GM18526 (cell line): ENCODE measurements around the gene COL7A1.

ENCODE experiments used
- POLR2A ChIP-seq: IDR thresholded peaks from 3 replicates; pipeline ENCODE4 v1.6.1; 2011; ENCODE audit not compliant: insufficient read length; ENCODE audit errors: extremely low read depth

Gene COL7A1

GRCh38 chr3:48585411-48585810 lies 9.7 kb downstream of the COL7A1 start:
- TF ChIP-seq POLR2A: no peak

- TF ChIP-seq POLR2A: no peak
Measured at GRCh38 chr3:48584836-48585235, 10.3 kb downstream of the COL7A1 start.

DNA sequence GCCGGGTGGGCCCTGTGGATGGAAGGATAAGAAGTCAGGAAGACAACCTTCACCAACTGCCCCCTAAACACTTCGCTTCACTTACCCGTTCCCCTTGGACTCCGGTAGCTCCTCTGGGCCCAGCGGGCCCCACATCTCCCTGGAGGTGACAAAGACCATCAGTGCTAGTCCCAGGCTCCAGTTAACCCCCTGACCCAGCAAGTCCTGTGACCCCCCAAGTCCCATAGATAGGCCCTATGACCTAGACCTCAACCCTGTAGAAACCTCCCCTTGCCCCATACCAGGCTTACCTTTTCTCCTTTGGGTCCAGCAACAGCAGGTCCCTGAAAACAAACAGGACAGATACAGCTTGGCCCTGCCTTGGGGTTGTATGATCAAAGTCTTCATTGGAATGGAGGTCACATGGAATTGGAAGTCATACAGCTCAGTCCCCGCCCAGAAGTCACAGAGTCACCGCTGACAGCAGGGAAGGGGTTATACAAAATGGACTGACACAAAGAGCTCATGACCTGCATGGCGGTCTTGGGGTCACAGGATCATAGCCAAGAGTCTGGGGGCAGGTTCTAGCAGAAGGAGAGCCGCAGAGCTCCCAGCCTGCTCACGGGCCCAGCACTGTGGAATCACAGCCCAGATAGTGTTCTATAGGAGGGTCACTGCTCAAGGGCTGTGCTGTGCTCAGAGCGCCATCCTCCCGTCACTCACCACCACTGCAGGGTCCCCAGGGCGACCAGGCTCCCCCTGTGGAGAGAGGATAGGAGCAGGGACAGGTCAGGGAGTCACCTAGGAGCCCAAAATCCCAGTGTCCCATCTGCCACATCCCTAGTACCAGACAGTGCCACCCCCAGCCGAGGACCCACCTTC lies 13.3 kb downstream of the COL7A1 start:
- no peak for TF ChIP-seq POLR2A

DNA sequence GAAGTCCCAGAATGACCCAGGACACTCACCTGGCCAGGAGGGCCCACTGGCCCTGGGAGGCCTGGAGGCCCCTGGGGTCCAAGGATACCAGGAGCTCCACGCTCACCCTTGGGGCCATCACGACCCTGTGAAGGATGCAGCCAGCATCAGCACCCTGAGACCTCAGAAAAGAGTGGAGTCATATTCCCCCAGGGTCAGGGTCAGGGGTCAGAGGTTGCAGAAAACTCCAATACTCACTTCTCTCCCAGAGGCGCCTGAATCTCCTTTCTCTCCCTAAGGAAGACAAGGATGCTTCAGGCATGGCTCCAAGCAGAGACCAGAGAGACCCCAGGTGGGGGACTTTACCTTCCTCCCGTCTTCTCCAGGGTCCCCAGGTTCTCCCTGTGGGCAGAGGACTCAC lies 18.5 kb downstream of the COL7A1 start:
- no peak for TF ChIP-seq POLR2A

DNA sequence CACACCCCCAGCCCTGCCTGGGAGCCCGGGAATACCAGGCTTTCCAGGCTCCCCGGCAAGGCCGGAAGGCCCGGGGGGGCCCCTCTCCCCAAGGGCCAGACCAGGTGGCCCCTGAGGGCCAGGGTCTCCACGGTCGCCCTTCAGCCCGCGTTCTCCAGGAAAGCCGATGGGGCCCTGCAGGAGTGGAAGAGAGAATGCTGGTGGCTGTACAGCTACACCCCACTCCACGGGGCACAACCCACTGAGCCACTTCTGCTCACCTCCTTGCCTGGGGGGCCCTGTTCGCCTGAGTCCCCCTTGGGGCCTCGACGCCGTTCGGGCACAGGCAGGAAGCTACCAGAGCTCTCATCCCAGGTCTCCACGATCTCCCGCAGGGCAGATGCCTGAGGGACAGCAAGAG lies 19.8 kb downstream of the COL7A1 start:
- TF ChIP-seq POLR2A: no peak

GRCh38 chr3:48573973-48574585 lies 21.1 kb downstream of the COL7A1 start:
- no peak for TF ChIP-seq POLR2A

- no peak for TF ChIP-seq POLR2A
Measured at GRCh38 chr3:48572517-48572916, 22.6 kb downstream of the COL7A1 start.

DNA sequence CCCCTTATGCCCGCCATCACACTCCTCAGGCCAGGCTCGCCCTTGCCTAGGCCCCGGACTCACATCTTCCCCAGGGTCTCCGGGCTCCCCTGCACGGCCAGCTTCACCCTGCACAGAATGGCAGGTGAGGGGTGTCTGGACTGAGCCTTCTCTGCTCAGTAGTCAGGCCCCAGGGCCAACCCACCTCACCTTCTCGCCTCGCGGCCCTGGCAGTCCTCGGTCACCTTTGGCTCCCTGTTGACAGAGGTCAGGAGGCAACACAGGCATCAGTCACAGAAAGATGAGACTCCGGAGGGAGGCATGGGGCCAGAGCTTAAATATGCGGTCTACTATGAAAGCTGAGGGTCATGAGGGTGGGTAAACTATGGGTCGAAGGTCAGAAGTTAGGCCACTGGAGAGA lies 23.2 kb downstream of the COL7A1 start:
- no peak for TF ChIP-seq POLR2A

DNA sequence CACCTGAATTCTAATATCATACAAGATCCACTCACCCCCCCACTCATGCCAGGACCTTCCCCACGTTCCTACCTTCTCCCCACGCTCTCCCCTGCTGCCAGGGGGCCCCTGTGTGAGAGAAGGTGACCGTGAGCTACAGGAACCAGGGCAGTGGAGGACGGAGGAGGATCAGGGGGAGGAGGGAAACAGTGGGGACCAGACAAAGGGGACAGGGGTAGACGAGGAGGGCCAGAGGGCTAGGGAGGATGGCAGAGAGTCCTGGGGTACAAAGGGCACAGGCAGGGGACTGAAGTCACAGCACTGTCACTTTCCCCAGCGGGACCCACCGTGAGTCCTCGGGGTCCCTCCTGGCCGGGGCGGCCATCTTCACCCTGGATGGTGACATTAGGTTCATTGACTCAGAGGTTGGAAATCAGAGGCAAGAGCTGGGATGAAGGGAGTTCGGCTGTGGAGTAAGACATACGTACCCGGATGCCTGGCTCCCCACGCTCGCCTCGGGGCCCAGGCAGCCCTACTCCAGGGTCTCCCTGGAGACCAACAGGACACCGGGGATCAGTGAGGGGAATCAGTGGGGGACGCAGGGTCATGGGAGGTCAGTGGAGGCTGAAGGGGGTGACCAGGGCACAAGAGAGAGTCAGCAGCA lies 25.2 kb downstream of the COL7A1 start:
- no peak for TF ChIP-seq POLR2A

- TF ChIP-seq POLR2A: no peak
Measured at GRCh38 chr3:48569400-48569799, 25.7 kb downstream of the COL7A1 start.

GRCh38 chr3:48568476-48568875 lies 26.7 kb downstream of the COL7A1 start:
- TF ChIP-seq POLR2A: no peak

- no peak for TF ChIP-seq POLR2A
Measured at GRCh38 chr3:48567500-48567899, 27.6 kb downstream of the COL7A1 start.

- no peak for TF ChIP-seq POLR2A
Measured at GRCh38 chr3:48567090-48567489, 28.0 kb downstream of the COL7A1 start.

DNA sequence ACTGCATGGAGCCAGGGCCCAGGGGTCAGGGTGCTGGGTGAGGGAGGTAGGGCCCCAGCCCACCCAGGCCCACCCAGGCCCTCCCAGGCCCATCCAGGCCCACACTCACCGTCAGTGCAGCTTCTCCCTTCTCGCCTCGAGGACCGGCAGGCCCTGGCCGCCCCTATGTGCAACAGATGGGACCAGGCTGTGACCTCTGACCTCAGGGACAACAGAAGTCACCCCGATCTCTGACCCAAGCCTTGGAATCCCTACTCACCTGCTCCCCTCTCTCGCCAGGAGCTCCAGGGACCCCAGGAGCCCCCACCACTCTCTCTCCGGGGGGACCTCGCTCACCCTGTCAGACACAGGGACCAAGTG lies 28.7 kb downstream of the COL7A1 start:
- no peak for TF ChIP-seq POLR2A

DNA sequence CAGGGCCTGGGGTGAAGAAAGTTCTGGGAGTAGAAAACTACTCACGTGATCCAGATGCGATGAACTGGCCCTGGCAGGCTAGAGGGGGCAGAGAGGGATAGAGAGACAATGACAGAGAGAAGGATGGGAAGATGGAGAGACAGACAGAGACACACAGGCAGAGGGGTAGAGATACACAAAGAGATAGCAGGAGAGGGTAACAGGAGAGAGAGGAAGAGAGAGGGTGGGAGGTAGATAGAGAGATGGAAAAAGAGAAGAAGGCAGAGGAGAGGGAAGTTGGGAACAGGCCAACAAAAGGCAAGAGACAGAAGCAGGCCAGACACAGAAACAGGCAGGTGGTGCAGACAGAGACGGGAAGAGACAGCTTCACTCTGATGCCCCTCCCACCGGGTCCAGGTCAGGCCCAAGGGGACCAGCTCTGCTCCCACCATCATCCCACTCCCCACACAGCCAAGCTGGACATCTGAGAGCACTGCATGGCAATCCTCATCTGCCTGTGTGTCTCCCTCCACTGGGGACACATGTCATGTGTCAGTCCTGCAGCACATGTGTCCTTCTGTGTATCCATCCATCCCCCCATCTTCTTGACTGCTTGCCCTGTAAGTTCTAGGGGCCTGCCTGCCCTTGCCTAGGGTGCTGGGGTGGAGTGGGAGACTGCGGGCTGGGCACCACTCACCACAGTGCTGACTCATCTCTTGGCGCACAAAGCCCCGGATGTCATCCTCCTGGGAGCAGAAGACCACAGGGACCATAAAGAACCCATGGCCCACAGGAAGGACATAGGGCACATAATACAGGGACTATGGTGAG lies 29.3 kb downstream of the COL7A1 start:
- no peak for TF ChIP-seq POLR2A
